Measurements from ENCODE around the gene AGPAT2. TPM values are rescaled to one million over a fixed set of nuclear protein-coding genes. Genes with fewer than 3 reads are reported as not detected.

Gene AGPAT2
- total and polyA plus RNA-seq, 9 donors = 11.3 to 22.2 (median 14.5) TPM

- WGBS (ENCODE audit: insufficient coverage) = 62% methylated on average over 4 of the region's 12 CpGs
Measured at GRCh38 chr9:136703276-136703860, 16.1 kb upstream of the AGPAT2 start.

DNA sequence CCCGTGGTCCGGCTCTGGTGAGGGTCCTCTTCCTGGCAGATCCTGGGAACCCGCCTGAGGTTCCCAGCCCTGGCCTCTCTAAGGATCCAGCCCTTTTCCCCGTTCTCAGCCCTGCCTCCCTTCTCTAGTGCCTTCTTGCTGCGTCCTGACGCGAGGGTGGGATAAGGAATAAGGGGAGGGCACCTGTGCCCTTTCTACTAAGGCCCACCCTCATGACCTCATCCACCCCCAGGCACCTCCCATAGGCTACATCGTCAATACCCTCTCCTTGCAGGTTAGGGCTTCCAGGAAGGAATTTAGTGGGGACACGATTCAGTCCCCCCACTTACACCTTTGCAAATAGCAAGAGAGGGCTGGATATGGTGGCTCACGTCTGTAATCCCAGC lies 14.4 kb upstream of the AGPAT2 start:
- WGBS (ENCODE audit: insufficient coverage) = 52% methylated on average over 3 of the region's 10 CpGs
- Histone ChIP-seq H3K4me1 (ENCODE audit: control insufficient read depth, insufficient read depth, low read length) (peaks cover 22% of the 10 kb centered on the region), H3K27me3 (ENCODE audit: control insufficient read depth, insufficient read depth, low read length) (peaks cover 27% of the 10 kb centered on the region), H3K4me3 (ENCODE audit: low read length) (no peak overlapping the region), H3K9me3 (replicated peaks; ENCODE audit: control insufficient read depth, low read depth, low read length) (no peaks in the 10 kb centered on the region), H3K27ac (ENCODE audit: low read length) (no peak overlapping the region), H3K36me3 (ENCODE audit: control insufficient read depth, insufficient read depth, low read length) (no peaks in the 10 kb centered on the region)
- DNase-seq = no peak

More at GRCh38 chr9:136703276-136703860, 16.1 kb upstream of the AGPAT2 start:
- H3K27me3 ChIP-seq (ENCODE audit: control insufficient read depth, insufficient read depth, low read length) = peaks cover 25% of the 10 kb centered on the region
- no peak for DNase-seq
- peaks cover 13% of the 10 kb centered on the region for H3K4me1 ChIP-seq (ENCODE audit: control insufficient read depth, insufficient read depth, low read length)
- H3K36me3 ChIP-seq (ENCODE audit: control insufficient read depth, insufficient read depth, low read length) = no peaks in the 10 kb centered on the region
- no peak overlapping the region for H3K4me3 ChIP-seq (ENCODE audit: low read length)
- no peak overlapping the region for H3K27ac ChIP-seq (ENCODE audit: low read length)
- no peaks in the 10 kb centered on the region for H3K9me3 ChIP-seq (replicated peaks; ENCODE audit: control insufficient read depth, low read depth, low read length)

DNA sequence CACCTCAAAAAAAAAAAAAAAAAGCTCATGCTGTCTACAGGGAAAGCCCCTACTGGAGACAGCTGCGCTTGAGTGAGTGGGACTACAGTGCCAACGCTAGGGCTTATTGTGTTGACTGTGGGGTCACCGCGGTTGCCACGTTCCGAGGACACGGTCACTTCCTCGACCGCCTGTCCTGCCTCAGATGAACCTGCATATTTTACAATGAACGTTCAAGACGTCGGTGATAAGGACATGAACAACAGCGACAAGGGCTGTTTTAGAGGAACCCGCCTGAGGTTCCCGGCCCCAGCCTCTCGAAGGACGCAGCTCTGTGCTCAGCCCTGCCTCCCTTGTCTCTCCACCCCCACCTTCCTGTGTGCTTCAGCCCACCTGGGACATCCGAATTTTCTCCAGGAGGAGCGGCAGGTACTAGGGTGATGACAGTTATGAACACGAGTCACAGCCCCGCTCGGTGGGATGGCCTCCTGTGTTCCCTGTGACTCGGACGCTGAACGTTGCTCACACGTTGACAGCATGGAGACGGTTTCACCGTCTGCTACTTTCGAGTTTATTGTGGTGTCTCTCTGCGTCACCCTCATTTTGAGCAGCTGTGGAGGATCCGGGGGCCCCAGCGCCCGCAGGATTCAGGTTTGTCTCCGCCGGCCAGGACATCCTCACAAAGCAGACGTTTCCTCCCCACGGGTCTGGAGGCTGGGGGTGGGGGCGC lies 13.9 kb upstream of the AGPAT2 start:
- Histone ChIP-seq H3K4me1 (ENCODE audit: control insufficient read depth, insufficient read depth, low read length) (peaks cover 27% of the 10 kb centered on the region), H3K4me3 (ENCODE audit: low read length) (no peak overlapping the region), H3K9me3 (replicated peaks; ENCODE audit: control insufficient read depth, low read depth, low read length) (no peaks in the 10 kb centered on the region), H3K36me3 (ENCODE audit: control insufficient read depth, insufficient read depth, low read length) (no peaks in the 10 kb centered on the region), H3K27me3 (ENCODE audit: control insufficient read depth, insufficient read depth, low read length) (peaks cover 27% of the 10 kb centered on the region), H3K27ac (ENCODE audit: low read length) (no peak overlapping the region)
- DNase-seq = no peak
- WGBS (ENCODE audit: insufficient coverage) = 29% methylated on average over 38 of the region's 38 CpGs

- no peaks in the 10 kb centered on the region for H3K9me3 ChIP-seq (replicated peaks; ENCODE audit: control insufficient read depth, low read depth, low read length)
- peaks cover 27% of the 10 kb centered on the region for H3K27me3 ChIP-seq (ENCODE audit: control insufficient read depth, insufficient read depth, low read length)
- no peak overlapping the region for H3K27ac ChIP-seq (ENCODE audit: low read length)
- DNase-seq = no peak
- H3K4me3 ChIP-seq (ENCODE audit: low read length) = no peak overlapping the region
- H3K36me3 ChIP-seq (ENCODE audit: control insufficient read depth, insufficient read depth, low read length) = no peaks in the 10 kb centered on the region
- H3K4me1 ChIP-seq (ENCODE audit: control insufficient read depth, insufficient read depth, low read length) = peaks cover 35% of the 10 kb centered on the region
- WGBS (ENCODE audit: insufficient coverage) = 74% methylated on average over 9 of the region's 13 CpGs
Measured at GRCh38 chr9:136700304-136700703, 13.0 kb upstream of the AGPAT2 start.

DNA sequence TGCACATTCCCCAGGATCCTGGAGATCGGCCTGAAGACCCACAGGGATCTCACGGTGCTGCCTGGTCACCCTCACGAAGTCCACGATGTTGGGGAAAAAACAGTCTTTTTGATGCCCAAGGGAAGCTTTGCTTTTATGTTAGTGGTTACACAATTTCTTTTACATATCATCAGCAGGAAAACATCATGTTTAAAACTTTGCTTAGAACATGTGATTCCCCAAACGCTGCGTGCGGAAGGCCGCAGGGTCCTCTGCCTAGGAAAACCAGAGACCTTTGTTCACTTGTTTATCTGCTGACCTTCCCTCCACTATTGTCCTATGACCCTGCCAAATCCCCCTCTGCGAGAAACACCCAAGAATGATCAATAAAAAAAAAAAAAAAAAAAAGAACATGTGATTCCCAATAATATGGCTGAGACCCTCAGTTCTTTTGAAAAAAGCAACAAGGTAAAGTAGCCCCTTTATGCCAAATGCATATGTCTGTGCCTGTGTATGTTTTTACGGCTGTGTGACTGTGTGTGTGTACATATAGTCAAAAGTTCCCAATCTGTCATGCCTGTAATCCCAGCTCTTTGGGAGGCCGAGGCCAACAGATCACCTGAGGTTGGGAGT lies 11.5 kb upstream of the AGPAT2 start:
- 67% methylated on average over 1 of the region's 11 CpGs for WGBS (ENCODE audit: insufficient coverage)

GRCh38 chr9:136697821-136698526 lies 10.7 kb upstream of the AGPAT2 start:
- peaks cover 54% of the 10 kb centered on the region for H3K4me1 ChIP-seq (ENCODE audit: control insufficient read depth, insufficient read depth, low read length)
- 65% methylated on average over 13 of the region's 20 CpGs for WGBS (ENCODE audit: insufficient coverage)
- DNase-seq = no peak
- H3K4me3 ChIP-seq (ENCODE audit: low read length) = no peak overlapping the region
- H3K36me3 ChIP-seq (ENCODE audit: control insufficient read depth, insufficient read depth, low read length) = no peaks in the 10 kb centered on the region
- no peaks in the 10 kb centered on the region for H3K9me3 ChIP-seq (replicated peaks; ENCODE audit: control insufficient read depth, low read depth, low read length)
- no peak overlapping the region for H3K27ac ChIP-seq (ENCODE audit: low read length)
- H3K27me3 ChIP-seq (ENCODE audit: control insufficient read depth, insufficient read depth, low read length) = peaks cover 29% of the 10 kb centered on the region

More for the DNA sequence above, 11.5 kb upstream of the AGPAT2 start:
- H3K4me1 ChIP-seq (ENCODE audit: control insufficient read depth, insufficient read depth, low read length) = peaks cover 48% of the 10 kb centered on the region
- H3K27ac ChIP-seq (ENCODE audit: low read length) = no peak overlapping the region
- DNase-seq = no peak
- no peaks in the 10 kb centered on the region for H3K9me3 ChIP-seq (replicated peaks; ENCODE audit: control insufficient read depth, low read depth, low read length)
- H3K27me3 ChIP-seq (ENCODE audit: control insufficient read depth, insufficient read depth, low read length) = peaks cover 27% of the 10 kb centered on the region
- H3K4me3 ChIP-seq (ENCODE audit: low read length) = no peak overlapping the region
- no peaks in the 10 kb centered on the region for H3K36me3 ChIP-seq (ENCODE audit: control insufficient read depth, insufficient read depth, low read length)

DNA sequence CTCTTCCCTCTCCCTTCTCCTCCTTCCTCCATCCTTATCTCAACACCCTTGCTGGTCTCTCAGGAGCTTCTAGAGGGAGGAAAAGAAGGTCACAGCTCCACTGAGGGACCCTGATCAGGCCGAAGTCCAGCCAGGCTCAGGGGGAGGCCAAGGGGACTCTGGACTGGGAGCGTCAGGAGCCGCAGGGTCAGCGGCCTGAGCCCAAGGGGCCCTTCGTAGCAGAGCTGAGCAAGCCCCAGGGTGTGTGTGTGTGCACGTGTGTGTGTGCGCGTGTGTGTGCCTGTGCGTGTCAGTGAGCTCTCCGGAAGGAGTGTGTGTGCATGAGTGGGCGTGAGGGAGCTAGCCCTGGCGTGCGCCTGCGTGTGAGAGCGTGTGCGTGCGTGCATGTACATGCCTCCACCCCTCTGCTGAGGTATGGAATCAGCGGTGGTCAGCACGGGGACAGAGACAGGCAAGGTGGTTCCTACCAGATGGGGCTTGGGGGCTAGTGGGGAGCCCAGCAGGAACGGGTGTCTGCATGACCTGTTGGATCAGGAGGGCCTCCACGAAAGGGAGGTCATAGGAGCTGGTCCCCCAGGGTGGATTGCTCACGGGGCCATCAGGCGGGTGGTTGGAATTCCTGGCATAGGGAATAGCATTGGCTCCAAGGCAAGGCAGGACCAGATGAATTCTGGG lies 10.0 kb upstream of the AGPAT2 start:
- WGBS (ENCODE audit: insufficient coverage) = 63% methylated on average over 16 of the region's 23 CpGs
- no peaks in the 10 kb centered on the region for H3K9me3 ChIP-seq (replicated peaks; ENCODE audit: control insufficient read depth, low read depth, low read length)
- H3K36me3 ChIP-seq (ENCODE audit: control insufficient read depth, insufficient read depth, low read length) = no peaks in the 10 kb centered on the region
- no peak overlapping the region for H3K27ac ChIP-seq (ENCODE audit: low read length)
- no peak for DNase-seq
- H3K4me3 ChIP-seq (ENCODE audit: low read length) = no peak overlapping the region
- peaks cover 29% of the 10 kb centered on the region for H3K27me3 ChIP-seq (ENCODE audit: control insufficient read depth, insufficient read depth, low read length)
- peaks cover 54% of the 10 kb centered on the region for H3K4me1 ChIP-seq (ENCODE audit: control insufficient read depth, insufficient read depth, low read length)

DNA sequence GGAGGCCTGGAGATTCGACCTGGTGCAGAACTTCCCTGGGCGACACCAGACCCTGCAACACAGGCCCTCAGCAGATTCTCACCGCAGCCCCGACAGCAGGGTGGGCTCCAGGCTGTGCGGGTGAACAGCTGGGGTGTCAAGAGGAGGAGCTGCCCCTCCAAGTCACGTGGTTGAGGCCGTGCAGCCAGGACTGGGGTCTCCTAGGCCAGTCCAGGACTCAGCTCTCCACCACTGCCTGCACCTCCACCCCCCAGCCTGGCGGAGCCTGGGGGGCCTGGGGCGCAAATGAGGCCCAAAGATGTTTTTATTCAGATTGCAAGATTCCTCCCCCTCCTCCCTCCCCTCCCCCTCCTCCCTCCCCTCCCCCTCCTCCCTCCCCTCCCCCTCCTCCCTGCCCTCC lies 9.2 kb upstream of the AGPAT2 start:
- Histone ChIP-seq H3K4me3 (ENCODE audit: low read length) (no peak overlapping the region), H3K27ac (ENCODE audit: low read length) (peak overlapping the region; percentile 29), H3K4me1 (ENCODE audit: control insufficient read depth, insufficient read depth, low read length) (peaks cover 59% of the 10 kb centered on the region), H3K9me3 (replicated peaks; ENCODE audit: control insufficient read depth, low read depth, low read length) (no peaks in the 10 kb centered on the region), H3K36me3 (ENCODE audit: control insufficient read depth, insufficient read depth, low read length) (no peaks in the 10 kb centered on the region), H3K27me3 (ENCODE audit: control insufficient read depth, insufficient read depth, low read length) (peaks cover 23% of the 10 kb centered on the region)
- 57% methylated on average over 5 of the region's 9 CpGs for WGBS (ENCODE audit: insufficient coverage)
- no peak for DNase-seq

DNA sequence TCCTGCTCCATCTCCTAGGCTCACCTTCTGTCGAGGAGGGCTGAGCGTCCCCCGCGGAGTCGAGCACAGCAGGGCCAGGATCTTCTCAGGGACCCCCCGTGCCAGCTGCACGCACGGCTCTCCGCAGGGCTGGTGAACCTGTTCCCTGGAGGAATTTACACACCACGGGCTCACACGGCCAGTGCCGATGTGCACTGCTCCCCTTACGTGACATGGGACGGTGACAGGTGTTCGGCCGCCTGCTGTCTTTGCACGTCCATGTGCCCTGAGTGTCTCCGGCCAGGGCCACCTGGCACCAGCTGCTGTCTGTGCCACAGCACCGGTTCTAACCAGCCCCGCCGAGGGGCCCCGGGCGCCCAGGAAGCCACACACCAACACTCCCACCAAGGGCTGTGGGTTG lies 8.7 kb upstream of the AGPAT2 start:
- H3K9me3 ChIP-seq (replicated peaks; ENCODE audit: control insufficient read depth, low read depth, low read length) = no peaks in the 10 kb centered on the region
- DNase-seq = peak; percentile 67
- H3K4me3 ChIP-seq (ENCODE audit: low read length) = no peak overlapping the region
- peaks cover 18% of the 10 kb centered on the region for H3K27me3 ChIP-seq (ENCODE audit: control insufficient read depth, insufficient read depth, low read length)
- H3K36me3 ChIP-seq (ENCODE audit: control insufficient read depth, insufficient read depth, low read length) = no peaks in the 10 kb centered on the region
- 74% methylated on average over 17 of the region's 23 CpGs for WGBS (ENCODE audit: insufficient coverage)
- H3K27ac ChIP-seq (ENCODE audit: low read length) = peak overlapping the region; percentile 29
- peaks cover 59% of the 10 kb centered on the region for H3K4me1 ChIP-seq (ENCODE audit: control insufficient read depth, insufficient read depth, low read length)

Data from muscle of leg (tissue), 11 donors.